Neuronal stem cell (in vitro differentiated cells): ENCODE data around the gene FAM9C.

Source experiments
- DNase-seq: peaks from one replicate; pipeline ENCODE4 v3.0.0-alpha.2; 2013; ENCODE audit warnings: low spot score
- H2AFZ ChIP-seq: one replicate; pipeline ENCODE4 v1.6.1; 2013; ENCODE audit warnings: mild to moderate bottlenecking, low read length, inconsistent platforms
- H2AK5ac ChIP-seq: 2 replicates; pipeline ENCODE4 v1.6.1; 2013; ENCODE audit warnings: low read depth, mild to moderate bottlenecking, inconsistent platforms, low read length, moderate library complexity, mixed read lengths
- H2BK120ac ChIP-seq: 2 replicates; pipeline ENCODE4 v1.6.1; 2013; ENCODE audit warnings: low read depth, mild to moderate bottlenecking, inconsistent platforms, low read length, moderate library complexity, mixed read lengths
- H2BK12ac ChIP-seq: one replicate; pipeline ENCODE4 v1.6.1; 2013; ENCODE audit warnings: low read length, inconsistent platforms
- H2BK15ac ChIP-seq: 2 replicates; pipeline ENCODE4 v1.6.1; 2013; ENCODE audit warnings: mild to moderate bottlenecking, low read length, inconsistent platforms, mixed read lengths
- H2BK5ac ChIP-seq: one replicate; pipeline ENCODE4 v1.6.1; 2013; ENCODE audit warnings: inconsistent platforms, mild to moderate bottlenecking, low read length, moderate library complexity
- H3K14ac ChIP-seq: one replicate; pipeline ENCODE4 v1.6.1; 2013; ENCODE audit warnings: low read length, inconsistent platforms
- H3K18ac ChIP-seq: 2 replicates; pipeline ENCODE4 v1.6.1; 2013; ENCODE audit warnings: low read length, inconsistent platforms
- H3K23ac ChIP-seq: 2 replicates; pipeline ENCODE4 v1.6.1; 2013; ENCODE audit warnings: low read depth, mild to moderate bottlenecking, mixed read lengths, low read length, inconsistent platforms; ENCODE audit not compliant: poor library complexity
- H3K27ac ChIP-seq: replicated peaks from 3 replicates; pipeline ENCODE4 v1.5.1; 2013; ENCODE audit warnings: low read length, inconsistent platforms
- H3K27me3 ChIP-seq, 3 experiments: 2 replicates each; pipeline ENCODE4 v1.6.1; 2013; ENCODE audit warnings: low read length in 3 of 3, mild to moderate bottlenecking in 2 of 3, inconsistent platforms in 1 of 3, low read depth in 1 of 3, mixed read lengths in 1 of 3, moderate library complexity in 1 of 3; ENCODE audit not compliant: control insufficient read depth in 3 of 3, insufficient read depth in 3 of 3
- H3K36me3 ChIP-seq, 2 donors: replicated peaks in 1 of 2; 2 replicates each; pipeline ENCODE4 v1.6.1; 2013; ENCODE audit warnings: low read length in 2 of 2; ENCODE audit not compliant: control insufficient read depth in 2 of 2, insufficient read depth in 2 of 2
- H3K4ac ChIP-seq: 2 replicates; pipeline ENCODE4 v1.6.1; 2013; ENCODE audit warnings: inconsistent platforms, mild to moderate bottlenecking, low read length, moderate library complexity
- H3K4me1 ChIP-seq, 2 donors: 1 replicate in 1 of 2; 2 replicates in 1 of 2; pipeline ENCODE4 v1.6.1; 2013; ENCODE audit warnings: low read length in 2 of 2, low read depth in 1 of 2; ENCODE audit not compliant: control insufficient read depth in 2 of 2, insufficient read depth in 1 of 2
- H3K4me2 ChIP-seq: one replicate; pipeline ENCODE4 v1.6.1; 2013; ENCODE audit warnings: mild to moderate bottlenecking, low read length, inconsistent platforms; ENCODE audit not compliant: insufficient read depth, poor library complexity, severe bottlenecking
- H3K4me3 ChIP-seq, 2 donors: 2 replicates each; pipeline ENCODE4 v1.5.1; 2013; ENCODE audit warnings: low read length in 2 of 2, mild to moderate bottlenecking in 2 of 2, inconsistent platforms in 1 of 2, moderate library complexity in 1 of 2
- H3K79me1 ChIP-seq: one replicate; pipeline ENCODE4 v1.6.1; 2013; ENCODE audit warnings: low read depth, mild to moderate bottlenecking, inconsistent platforms, low read length, moderate library complexity
- H3K9ac ChIP-seq: one replicate; pipeline ENCODE4 v1.6.1; 2013; ENCODE audit warnings: mild to moderate bottlenecking, low read depth, low read length, inconsistent platforms; ENCODE audit not compliant: poor library complexity
- H3K9me3 ChIP-seq, 2 donors: replicated peaks in 1 of 2; 2 replicates each; pipeline versions ENCODE3 to v1.6.1; 2013; ENCODE audit warnings: low read length in 2 of 2, mild to moderate bottlenecking in 2 of 2, inconsistent platforms in 1 of 2, low read depth in 1 of 2, mixed read lengths in 1 of 2, moderate library complexity in 1 of 2; ENCODE audit not compliant: control insufficient read depth in 2 of 2, insufficient read depth in 1 of 2
- H4K8ac ChIP-seq: one replicate; pipeline ENCODE4 v1.6.1; 2013; ENCODE audit warnings: low read depth, mild to moderate bottlenecking, inconsistent platforms, low read length, moderate library complexity
- H4K91ac ChIP-seq: one replicate; pipeline ENCODE4 v1.6.1; 2013; ENCODE audit warnings: low read length, low read depth, mild to moderate bottlenecking, inconsistent platforms; ENCODE audit not compliant: poor library complexity
- WGBS, 2 donors: extraction: QIAGEN DNeasy Blood & Tissue Kit; methylation state at CpG; one replicate each; pipeline ENCODE4 v1.1.7; 2013; ENCODE audit warnings: missing lambda C conversion rate in 2 of 2, mixed read lengths in 1 of 2; ENCODE audit not compliant: insufficient read length in 2 of 2, insufficient replicate concordance in 1 of 2; ENCODE audit errors: extremely low coverage in 2 of 2; 5-methylcytosine and 5-hydroxymethylcytosine counted together

Gene FAM9C

GRCh38 chrX:12986164-12986779, 58.1 kb downstream of the FAM9C start:
- Histone ChIP-seq H3K27ac (no peak overlapping the region), H2AFZ (no peak overlapping the region), H2BK12ac (no peak overlapping the region), H3K4me2 (no peak overlapping the region), H4K91ac (no peak overlapping the region), H3K23ac (no peak overlapping the region), H3K27me3 (no peaks in the 10 kb centered on the region), H3K9me3 (no peaks in the 10 kb centered on the region), H3K18ac (no peak overlapping the region), H3K79me1 (no peaks in the 10 kb centered on the region), H3K9ac (no peak overlapping the region), H2BK15ac (no peak overlapping the region), H3K4me3 (no peak overlapping the region), H2AK5ac (no peak overlapping the region), H3K14ac (no peak overlapping the region), H3K4ac (no peak overlapping the region), H4K8ac (no peak overlapping the region), H3K4me1 (no peaks in the 10 kb centered on the region), H2BK120ac (no peak overlapping the region), H3K36me3 (no peaks in the 10 kb centered on the region), H2BK5ac (no peak overlapping the region)
- no peak for DNase-seq
- WGBS, 2 donors, result no CpG with 5 or more reads among the region's 4 CpGs
